ENCODE measurements around the gene ACD. TPM values are rescaled to one million over a fixed set of nuclear protein-coding genes. Genes with fewer than 3 reads are reported as not detected.

ACD gene
- total RNA-seq, 2 experiments from 2014 or later, result 50.8 to 53.7 TPM

GRCh38 chr16:67665598-67665997 is 5.5 kb upstream of the ACD start:
- Mint-ChIP-seq H3K36me3 (ENCODE audit: low read depth) (peaks cover 3% of the 10 kb centered on the region), H3K4me1 (ENCODE audit: low read depth) (peaks cover 19% of the 10 kb centered on the region), H3K4me3 (peak overlapping the region; percentile 76), H3K27me3 (no peaks in the 10 kb centered on the region), H3K27ac (no peak overlapping the region), H3K9me3 (no peaks in the 10 kb centered on the region)
- no peak for DNase-seq
- ATAC-seq, result no peak
- TF ChIP-seq CTCF (IDR thresholded peaks at IDR 0.05), result no peak
- ChIA-PET CTCF (interaction anchor here (0.7 to 14.7 kb wide), 6 partner anchors 21 to 151 kb away, joined by 3 to 154 read pairs (median 14); partner anchors contain the start of genes CARMIL2 and CTCF), POLR2A (interaction anchor here (0.5 to 3.4 kb wide), 5 partner anchors 13 to 128 kb away, joined by 3 to 14 read pairs (median 4); partner anchors contain the start of gene CARMIL2)
- intact Hi-C loops (cut with micrococcal nuclease), result loop anchor here (10.0 kb wide), 1 partner anchor 269 kb away; the partner anchor contains the start of genes CTRL and PSMB10

- DNase-seq (no peak), ATAC-seq (no peak)
- H3K27me3 Mint-ChIP-seq, result no peaks in the 10 kb centered on the region
- peaks cover 3% of the 10 kb centered on the region for H3K36me3 Mint-ChIP-seq (ENCODE audit: low read depth)
- H3K4me3 Mint-ChIP-seq, result peak overlapping the region; percentile 15
- POLR2A ChIA-PET, result interaction anchor here (0.5 to 3.4 kb wide), 4 partner anchors 12 to 102 kb away, joined by 3 to 14 read pairs (median 4); partner anchors contain the start of gene CARMIL2
- no peak overlapping the region for H3K27ac Mint-ChIP-seq
- CTCF ChIA-PET, result interaction anchor here (0.6 to 14.7 kb wide), 7 partner anchors 20 to 184 kb away, joined by 3 to 154 read pairs (median 4); partner anchors contain the start of genes ATP6V0D1, CARMIL2, CTCF and RIPOR1
- H3K4me1 Mint-ChIP-seq (ENCODE audit: low read depth), result peaks cover 19% of the 10 kb centered on the region
- intact Hi-C loops (cut with micrococcal nuclease), result loop anchor here (10.0 kb wide), 1 partner anchor 270 kb away; the partner anchor contains the start of genes CTRL and PSMB10
- no peak for TF ChIP-seq CTCF (IDR thresholded peaks at IDR 0.05)
- H3K9me3 Mint-ChIP-seq, result no peaks in the 10 kb centered on the region
Measured at GRCh38 chr16:67664871-67665270, 4.8 kb upstream of the ACD start.

- POLR2A ChIA-PET, result interaction anchor here (0.7 to 2.1 kb wide), 3 partner anchors 15 to 418 kb away, joined by 4 to 13 read pairs (median 5); no protein-coding TSS in a partner anchor
Measured at GRCh38 chr16:67664258-67664657, 4.2 kb upstream of the ACD start.

GRCh38 chr16:67663877-67664222 is 3.8 kb upstream of the ACD start:
- Mint-ChIP-seq H3K27me3 (no peaks in the 10 kb centered on the region), H3K36me3 (ENCODE audit: low read depth) (peaks cover 3% of the 10 kb centered on the region), H3K4me1 (ENCODE audit: low read depth) (peaks cover 20% of the 10 kb centered on the region), H3K27ac (no peak overlapping the region), H3K9me3 (no peaks in the 10 kb centered on the region), H3K4me3 (no peak overlapping the region)
- CTCF ChIA-PET, result interaction anchor here (0.6 to 14.7 kb wide), 16 partner anchors 8 to 377 kb away, joined by 3 to 154 read pairs (median 5); partner anchors contain the start of genes ATP6V0D1, CARMIL2, CTCF and RIPOR1
- peak; percentile 12 for TF ChIP-seq CTCF (IDR thresholded peaks at IDR 0.05)
- intact Hi-C loops (cut with micrococcal nuclease), result loop anchor here (10.0 kb wide), 1 partner anchor 271 kb away; the partner anchor contains the start of genes CTRL and PSMB10
- ATAC-seq, result no peak
- POLR2A ChIA-PET, result interaction anchor here (0.7 to 2.1 kb wide), 3 partner anchors 14 to 418 kb away, joined by 4 to 13 read pairs (median 5); no protein-coding TSS in a partner anchor
- DNase-seq, result no peak

More at GRCh38 chr16:67664258-67664657, 4.2 kb upstream of the ACD start:
- Mint-ChIP-seq H3K9me3 (no peaks in the 10 kb centered on the region), H3K27ac (no peak overlapping the region), H3K4me3 (no peak overlapping the region), H3K27me3 (no peaks in the 10 kb centered on the region), H3K36me3 (ENCODE audit: low read depth) (peaks cover 3% of the 10 kb centered on the region), H3K4me1 (ENCODE audit: low read depth) (peaks cover 19% of the 10 kb centered on the region)
- no peak for TF ChIP-seq CTCF (IDR thresholded peaks at IDR 0.05)
- ATAC-seq, result no peak
- DNase-seq, result no peak
- intact Hi-C loops (cut with micrococcal nuclease), result loop anchor here (10.0 kb wide), 1 partner anchor 271 kb away; the partner anchor contains the start of genes CTRL and PSMB10
- CTCF ChIA-PET, result interaction anchor here (0.6 to 14.7 kb wide), 15 partner anchors 8 to 377 kb away, joined by 3 to 154 read pairs (median 7); partner anchors contain the start of genes ATP6V0D1, CARMIL2, CTCF and RIPOR1

Data from activated CD8-positive, alpha-beta T cell treated with anti-CD3 and anti-CD28 coated beads for 36 hours (primary cell).